KG1 (cell line): ENCODE measurements around the gene BTBD2.
A peak's percentile ranks its signal among the peaks of the same experiment; 100 is the strongest.
"Not testable (repeated sequence)": the region's sequence is repeated elsewhere in the genome, so short reads cannot be mapped to it uniquely, and the experiment has no call there.

Source experiments
- DNase-seq: peaks from one replicate; lab custom pipeline; 2025; lab: John Stamatoyannopoulos, UW

The BTBD2 gene

GRCh38 chr19:2039959-2040646, 24.6 kb upstream of the BTBD2 start:
- DNase-seq = no peak

- no peak for DNase-seq
These were observed 23.8 kb upstream of the BTBD2 start for GRCh38 chr19:2039089-2039958.

DNA sequence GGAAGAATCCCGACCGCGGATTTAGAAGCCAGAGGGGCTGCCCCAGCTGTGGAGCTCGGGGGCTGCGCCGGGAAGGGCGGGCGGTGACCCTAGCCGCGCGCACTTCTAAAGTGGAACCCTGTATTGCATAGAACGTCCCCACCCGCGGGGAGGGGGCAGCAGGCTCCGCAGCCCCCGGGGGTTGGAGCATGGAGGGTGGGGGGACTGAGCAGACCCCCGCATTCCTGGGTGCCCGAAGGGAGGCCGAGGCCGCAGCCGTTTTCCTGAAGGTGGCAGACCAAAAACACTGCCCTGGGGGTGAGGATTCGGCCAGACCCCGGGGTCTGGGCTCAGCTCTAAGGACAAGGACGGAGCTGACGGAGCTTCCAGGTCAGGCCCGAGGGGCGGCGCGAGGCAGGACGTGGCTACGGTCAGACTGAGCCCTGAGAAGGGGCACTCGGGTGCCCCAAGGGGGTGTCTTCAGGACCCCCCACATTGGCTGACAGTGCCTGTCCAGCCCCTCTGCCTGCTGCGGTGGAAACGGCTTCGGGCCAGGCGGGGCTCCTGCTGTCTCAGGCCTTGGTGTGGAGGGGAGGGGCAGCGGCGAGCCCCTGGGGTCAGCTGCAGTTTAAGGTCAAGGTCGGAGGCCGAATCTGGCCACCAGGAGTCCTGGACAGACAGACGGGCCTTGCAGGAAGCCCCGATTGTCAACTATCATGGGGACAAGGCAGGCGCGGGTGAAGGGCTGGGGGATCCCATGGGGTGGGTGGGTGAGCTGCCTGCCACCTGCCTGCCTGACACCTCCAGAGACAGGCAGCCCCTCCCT, 23.0 kb upstream of the BTBD2 start:
- no peak for DNase-seq

GRCh38 chr19:2037651-2038255, 22.2 kb upstream of the BTBD2 start:
- no peak for DNase-seq

DNA sequence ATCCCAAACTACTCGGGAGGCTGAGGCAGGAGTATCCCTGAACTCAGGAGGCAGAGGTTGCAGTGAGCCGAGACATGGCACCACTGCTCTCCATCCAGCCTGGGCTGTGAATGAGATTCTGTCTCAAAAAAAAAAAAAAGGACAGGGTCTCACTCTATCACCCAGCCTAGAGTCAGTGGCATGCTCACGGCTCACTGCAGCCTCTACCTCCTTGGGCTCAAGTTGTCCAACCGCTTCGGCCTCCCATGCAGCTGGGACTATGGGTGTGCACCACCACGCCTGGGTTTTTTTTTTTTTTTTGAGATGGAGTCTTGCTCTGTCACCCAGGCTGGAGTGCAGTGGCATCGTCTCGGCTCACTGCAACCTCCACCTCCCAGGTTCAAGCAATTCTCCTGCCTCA, 20.9 kb upstream of the BTBD2 start:
- DNase-seq = no peak

DNA sequence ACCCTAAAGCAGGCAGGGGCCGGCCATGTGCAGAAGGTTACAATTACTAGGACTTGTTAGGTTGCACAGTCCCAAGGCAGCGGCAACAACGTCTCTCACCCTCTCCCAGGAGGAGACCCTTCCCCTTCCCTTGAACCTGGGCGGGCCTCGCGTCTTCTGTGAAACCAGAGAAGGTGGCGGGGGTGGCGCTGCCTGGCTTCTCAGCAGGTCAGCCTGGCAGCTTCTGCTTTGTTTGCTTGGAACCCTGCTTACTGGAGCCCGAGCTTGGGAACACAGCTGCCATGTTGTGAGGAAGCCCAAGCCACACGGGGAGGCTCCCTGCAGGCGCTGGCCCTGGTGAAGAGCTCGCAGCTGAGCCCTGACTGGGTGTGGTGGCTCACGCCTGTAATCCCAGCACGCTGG, 20.1 kb upstream of the BTBD2 start:
- no peak for DNase-seq

GRCh38 chr19:2034729-2035589, 19.4 kb upstream of the BTBD2 start:
- no peak for DNase-seq

DNA sequence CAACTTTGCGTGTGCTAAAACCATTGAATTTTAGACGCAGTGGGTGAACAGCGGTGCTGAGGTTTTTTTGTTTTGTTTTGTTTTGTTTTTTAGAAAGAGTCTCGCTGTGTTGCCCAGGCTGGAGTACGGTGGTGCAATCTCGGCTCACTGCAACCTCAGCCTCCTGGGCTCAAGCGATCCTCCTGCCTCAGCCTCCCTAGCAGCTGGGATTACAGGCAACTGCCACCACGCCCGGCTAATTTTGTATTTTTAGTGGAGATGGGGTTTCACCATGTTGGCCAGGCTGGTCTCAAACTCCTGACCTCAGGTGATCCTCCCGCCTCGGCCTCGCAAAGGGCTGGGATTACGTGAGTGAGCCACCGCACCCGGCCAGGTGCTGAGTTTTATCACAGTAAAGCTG, 18.7 kb upstream of the BTBD2 start:
- DNase-seq = not testable (repeated sequence)

DNA sequence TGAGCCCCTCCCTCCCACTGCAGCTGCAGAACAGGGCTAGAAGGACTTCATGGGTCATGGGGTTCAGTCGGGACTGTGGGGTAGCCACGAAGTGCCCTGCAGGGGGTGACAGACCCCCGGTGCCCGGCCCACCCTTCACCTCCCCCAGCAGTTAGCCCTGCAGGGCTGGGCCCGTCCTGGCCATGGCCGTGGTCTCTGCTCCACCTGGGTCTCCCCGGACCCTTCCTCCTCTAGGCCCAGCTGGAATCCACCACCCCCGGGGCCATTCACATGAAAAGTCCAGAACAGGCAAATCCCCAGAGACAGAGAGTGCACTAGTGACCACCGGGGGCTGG, 18.3 kb upstream of the BTBD2 start:
- no peak for DNase-seq

DNA sequence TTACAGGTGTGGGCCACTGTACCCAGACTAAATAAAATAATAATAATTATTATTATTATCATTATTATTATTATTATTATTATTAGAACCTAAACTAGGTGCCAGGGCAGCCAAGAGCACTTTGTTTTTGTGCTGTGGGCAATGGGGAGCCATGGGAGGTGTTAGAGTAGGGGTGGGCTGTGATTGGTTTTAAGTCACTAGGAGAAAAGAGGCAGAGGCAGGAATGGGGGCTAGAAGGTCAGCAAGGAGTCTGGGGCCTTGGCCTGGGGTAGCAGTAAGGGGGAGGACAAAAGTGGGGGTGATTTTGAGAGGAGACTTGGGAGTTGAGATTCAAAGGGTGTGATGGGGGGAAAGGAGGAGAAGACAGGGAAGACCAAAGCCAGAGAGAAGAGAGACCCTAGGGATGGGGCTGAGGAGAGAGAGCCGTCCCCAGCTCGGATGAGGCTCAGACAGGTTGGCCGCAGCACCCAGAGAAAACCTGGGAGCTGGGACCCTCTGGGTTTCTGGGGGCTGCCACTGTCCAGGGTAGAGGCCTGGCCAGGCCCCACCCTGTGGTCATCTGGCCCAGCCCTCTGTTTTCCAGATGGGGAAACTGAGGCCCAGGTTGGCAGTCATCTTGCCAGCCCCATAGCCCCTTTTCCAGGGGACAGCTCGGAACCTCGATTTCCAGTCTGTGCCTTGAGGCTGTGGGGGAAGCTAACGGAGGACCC, 17.8 kb upstream of the BTBD2 start:
- no peak for DNase-seq

- peak; percentile 73 for DNase-seq
These were observed 16.9 kb upstream of the BTBD2 start for GRCh38 chr19:2032296-2032941.

DNA sequence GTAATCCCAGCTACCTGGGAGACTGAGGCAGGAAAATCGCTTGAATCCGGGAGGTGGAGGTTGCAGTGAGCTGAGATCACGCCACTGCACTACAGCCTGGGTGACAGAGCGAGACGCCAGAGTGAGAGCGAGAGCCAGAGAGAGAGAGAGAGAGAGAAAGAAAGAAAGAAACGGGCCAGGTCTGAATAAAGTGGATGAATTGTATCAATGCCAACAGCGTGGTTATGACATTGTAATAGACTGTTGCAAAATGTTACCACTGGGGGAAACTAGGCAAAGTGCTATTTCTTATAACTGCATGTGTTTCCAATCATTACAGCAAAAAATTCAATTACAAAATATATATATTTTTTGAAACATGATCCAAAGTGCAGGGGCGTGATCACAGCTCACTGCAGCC, 11.8 kb upstream of the BTBD2 start:
- DNase-seq = no peak

GRCh38 chr19:2026770-2027169, 11.3 kb upstream of the BTBD2 start:
- DNase-seq = no peak

DNA sequence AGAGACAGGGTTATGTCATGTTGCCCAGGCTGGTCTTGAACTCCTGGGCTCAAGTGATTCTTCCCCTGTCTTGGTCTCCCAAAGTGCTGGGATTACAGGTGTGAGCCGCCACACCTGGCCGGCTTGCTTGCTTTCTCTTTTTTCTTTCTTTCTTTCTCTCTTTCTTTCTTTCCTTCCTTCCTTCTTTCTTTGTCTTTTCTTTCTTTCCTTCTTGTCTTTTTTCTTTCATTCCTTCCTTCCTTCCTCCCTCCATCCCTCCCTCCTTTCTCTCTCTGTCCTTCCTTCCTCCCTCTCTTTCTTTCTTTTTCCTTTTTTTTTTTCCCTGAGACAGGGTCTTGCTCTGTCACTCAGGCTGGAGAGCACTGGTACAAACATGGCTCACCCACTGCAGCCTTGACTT, 6.8 kb upstream of the BTBD2 start:
- no peak for DNase-seq

DNA sequence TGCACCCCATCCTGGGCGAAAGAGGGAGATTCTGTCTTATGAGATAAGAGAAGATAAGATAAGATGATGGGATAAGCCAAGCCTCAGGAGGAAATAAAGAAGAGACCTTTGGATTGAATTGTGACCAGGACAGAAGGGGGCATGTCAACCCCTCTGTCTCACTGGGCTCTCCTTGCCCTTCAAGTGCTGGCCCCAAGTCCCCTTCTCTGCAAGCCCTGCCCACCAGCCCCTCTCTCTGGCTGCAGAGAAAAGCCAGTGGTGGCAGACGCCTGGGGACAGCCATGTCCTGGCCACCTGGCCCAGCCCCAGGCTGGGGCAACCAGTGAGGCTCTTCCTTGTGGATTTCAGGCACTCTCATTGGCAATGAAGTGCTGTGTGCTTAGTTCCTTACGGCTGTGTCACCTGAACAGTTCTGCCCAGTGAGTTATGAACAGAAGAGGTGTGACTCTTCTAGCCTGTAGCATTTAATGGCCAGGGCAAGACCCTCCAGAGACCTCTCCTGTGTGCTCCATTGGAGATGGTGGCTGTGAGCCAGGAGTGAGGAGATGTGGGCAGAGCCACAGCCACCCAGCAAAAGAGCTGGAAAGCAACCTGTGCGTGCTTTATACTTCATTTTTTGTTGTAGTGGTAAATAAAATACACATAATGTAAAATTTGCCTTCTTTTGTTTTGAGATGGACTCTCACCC, 6.1 kb upstream of the BTBD2 start:
- DNase-seq = no peak

- no peak for DNase-seq
These were observed 3.2 kb upstream of the BTBD2 start for GRCh38 chr19:2018752-2019151.

- DNase-seq = no peak
These were observed 710 bp upstream of the BTBD2 start for GRCh38 chr19:2016041-2016807.

DNA sequence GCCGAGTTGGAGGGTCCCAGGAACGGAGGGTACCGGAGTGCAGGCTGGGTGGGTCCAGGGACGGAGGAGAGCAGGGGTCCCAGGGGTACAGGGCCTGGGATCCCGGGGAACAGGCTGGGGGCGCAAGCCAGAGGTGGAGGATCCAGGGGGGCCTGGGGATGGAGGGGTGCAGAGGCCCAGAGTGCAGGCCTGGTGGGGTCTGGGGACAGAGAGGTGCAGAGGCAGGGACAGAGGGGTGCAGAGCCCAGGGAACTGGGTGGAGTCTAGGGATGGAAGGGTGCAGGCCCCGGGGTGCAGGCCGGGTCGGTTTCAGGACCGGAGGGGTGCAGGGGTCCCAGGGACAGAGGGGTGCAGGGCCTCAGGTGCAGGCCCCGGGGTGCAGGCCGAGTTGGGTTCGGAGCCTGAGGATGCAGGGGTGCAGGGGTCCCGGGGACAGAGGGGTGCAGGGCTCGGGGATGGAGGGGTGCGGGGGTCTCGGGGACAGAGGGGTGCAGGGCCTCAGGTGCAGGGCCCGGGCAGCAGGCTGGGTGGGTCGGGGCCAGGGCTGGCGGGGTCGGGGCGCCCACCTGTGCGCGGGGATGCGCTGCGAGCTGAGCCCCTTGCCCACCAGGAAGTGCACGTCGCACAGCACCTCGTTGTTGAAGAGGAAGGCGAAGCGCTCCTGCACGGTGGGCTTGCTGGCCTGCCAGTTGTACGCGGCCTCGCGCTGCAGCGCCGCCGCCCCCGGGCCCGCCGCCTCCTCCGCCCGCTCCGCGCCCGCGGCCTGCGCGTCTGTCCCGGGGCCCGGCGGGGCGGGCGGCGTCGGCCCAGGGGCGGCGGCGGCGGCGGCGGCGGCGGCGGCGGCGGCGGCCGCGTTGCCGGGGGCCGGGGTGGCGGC, 545 bp downstream of the BTBD2 start:
- DNase-seq = no peak
